Nephron progenitor cell (in vitro differentiated cells): ENCODE measurements around the gene TET3.

Source experiments
- DNase-seq: peaks from one replicate; pipeline ENCODE4 v3.0.0; 2021
- H3K27ac Mint-ChIP-seq: 2 replicates; pipeline ENCODE4 v1.8.0; 2021; ENCODE audit warnings: mild to moderate bottlenecking, moderate library complexity, mixed read lengths
- H3K27me3 Mint-ChIP-seq: 2 replicates; pipeline ENCODE4 v1.8.0; 2021; ENCODE audit warnings: mild to moderate bottlenecking, low read depth, mixed read lengths; ENCODE audit not compliant: poor library complexity
- H3K36me3 Mint-ChIP-seq: 2 replicates; pipeline ENCODE4 v1.8.0; 2021; ENCODE audit warnings: low read depth, mixed read lengths
- H3K4me1 Mint-ChIP-seq: 2 replicates; pipeline ENCODE4 v1.8.0; 2021; ENCODE audit warnings: mixed read lengths
- H3K4me3 Mint-ChIP-seq: 2 replicates; pipeline ENCODE4 v1.8.0; 2021; ENCODE audit warnings: mild to moderate bottlenecking, moderate library complexity, mixed read lengths
- H3K9me3 Mint-ChIP-seq: 2 replicates; pipeline ENCODE4 v1.8.0; 2021; ENCODE audit warnings: mild to moderate bottlenecking, moderate library complexity, mixed read lengths
- TF ChIP-seq, protein P1 (sequence below): fragments of 200-600 bp; sonication (generic); IDR thresholded peaks from 2 replicates; pipeline ENCODE4 v1.5.0; 2021; ENCODE audit warnings: antibody characterized with exemption

The TET3 gene

DNA sequence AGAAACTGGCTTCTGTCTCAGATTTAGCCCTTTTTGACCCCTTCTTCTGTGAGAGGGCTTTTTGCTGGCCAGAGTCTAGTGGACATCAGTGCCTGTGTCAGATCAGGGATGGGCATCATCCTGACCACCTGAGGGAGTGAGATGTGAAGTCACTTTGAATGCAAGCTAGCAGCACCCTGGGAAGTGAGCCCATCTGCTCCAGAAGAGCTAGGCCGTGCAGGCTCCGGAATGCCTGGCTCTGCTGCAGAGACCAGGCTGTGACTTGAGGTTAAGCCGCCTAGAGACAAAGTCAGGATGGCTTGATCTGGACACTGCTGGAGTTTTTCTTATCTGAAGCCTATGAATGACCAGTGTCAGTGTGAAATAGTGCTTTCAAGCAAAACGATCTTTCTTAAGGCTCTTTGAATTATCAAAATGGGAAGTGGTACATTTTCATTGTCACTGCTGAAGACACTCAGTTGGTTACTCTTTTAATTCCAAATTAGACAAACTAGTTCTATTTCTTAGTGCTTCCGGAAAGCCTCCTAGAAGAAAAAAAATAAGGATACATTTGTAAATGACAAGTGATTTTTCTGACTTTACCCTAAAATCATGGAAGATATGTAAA lies 37.2 kb upstream of the TET3 start:
- DNase-seq: no peak
- Mint-ChIP-seq H3K27ac (no peak overlapping the region), H3K27me3 (no peaks in the 10 kb centered on the region), H3K4me3 (no peak overlapping the region), H3K4me1 (no peaks in the 10 kb centered on the region), H3K36me3 (peaks cover 45% of the 10 kb centered on the region), H3K9me3 (no peaks in the 10 kb centered on the region)
- TF ChIP-seq, protein P1, sequence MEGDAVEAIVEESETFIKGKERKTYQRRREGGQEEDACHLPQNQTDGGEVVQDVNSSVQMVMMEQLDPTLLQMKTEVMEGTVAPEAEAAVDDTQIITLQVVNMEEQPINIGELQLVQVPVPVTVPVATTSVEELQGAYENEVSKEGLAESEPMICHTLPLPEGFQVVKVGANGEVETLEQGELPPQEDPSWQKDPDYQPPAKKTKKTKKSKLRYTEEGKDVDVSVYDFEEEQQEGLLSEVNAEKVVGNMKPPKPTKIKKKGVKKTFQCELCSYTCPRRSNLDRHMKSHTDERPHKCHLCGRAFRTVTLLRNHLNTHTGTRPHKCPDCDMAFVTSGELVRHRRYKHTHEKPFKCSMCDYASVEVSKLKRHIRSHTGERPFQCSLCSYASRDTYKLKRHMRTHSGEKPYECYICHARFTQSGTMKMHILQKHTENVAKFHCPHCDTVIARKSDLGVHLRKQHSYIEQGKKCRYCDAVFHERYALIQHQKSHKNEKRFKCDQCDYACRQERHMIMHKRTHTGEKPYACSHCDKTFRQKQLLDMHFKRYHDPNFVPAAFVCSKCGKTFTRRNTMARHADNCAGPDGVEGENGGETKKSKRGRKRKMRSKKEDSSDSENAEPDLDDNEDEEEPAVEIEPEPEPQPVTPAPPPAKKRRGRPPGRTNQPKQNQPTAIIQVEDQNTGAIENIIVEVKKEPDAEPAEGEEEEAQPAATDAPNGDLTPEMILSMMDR: no peak

DNA sequence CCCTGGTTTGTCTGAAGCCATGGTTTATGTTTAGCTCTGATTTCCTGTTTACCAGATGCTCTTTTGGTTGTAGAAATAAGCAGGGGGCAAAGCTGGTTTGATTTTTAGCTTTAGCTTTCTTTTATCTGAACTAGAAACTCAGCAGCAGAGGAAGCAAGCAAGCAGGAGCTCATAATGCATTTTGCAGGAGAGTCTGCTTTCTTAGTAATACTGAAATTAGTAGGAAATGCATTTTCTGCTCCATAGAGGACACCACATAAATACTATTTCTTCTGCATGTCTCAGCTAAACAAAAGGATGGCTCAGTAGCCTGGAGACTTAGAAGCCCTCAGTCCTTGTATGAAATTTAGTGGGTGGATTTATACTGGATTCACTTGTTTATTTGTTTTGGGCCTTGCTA lies 34.9 kb upstream of the TET3 start:
- H3K27ac Mint-ChIP-seq: no peak overlapping the region
- no peak overlapping the region for H3K4me3 Mint-ChIP-seq
- no peak for DNase-seq
- TF ChIP-seq, protein P1: no peak
- peaks cover 47% of the 10 kb centered on the region for H3K36me3 Mint-ChIP-seq
- no peaks in the 10 kb centered on the region for H3K9me3 Mint-ChIP-seq
- H3K27me3 Mint-ChIP-seq: no peaks in the 10 kb centered on the region
- no peaks in the 10 kb centered on the region for H3K4me1 Mint-ChIP-seq

DNA sequence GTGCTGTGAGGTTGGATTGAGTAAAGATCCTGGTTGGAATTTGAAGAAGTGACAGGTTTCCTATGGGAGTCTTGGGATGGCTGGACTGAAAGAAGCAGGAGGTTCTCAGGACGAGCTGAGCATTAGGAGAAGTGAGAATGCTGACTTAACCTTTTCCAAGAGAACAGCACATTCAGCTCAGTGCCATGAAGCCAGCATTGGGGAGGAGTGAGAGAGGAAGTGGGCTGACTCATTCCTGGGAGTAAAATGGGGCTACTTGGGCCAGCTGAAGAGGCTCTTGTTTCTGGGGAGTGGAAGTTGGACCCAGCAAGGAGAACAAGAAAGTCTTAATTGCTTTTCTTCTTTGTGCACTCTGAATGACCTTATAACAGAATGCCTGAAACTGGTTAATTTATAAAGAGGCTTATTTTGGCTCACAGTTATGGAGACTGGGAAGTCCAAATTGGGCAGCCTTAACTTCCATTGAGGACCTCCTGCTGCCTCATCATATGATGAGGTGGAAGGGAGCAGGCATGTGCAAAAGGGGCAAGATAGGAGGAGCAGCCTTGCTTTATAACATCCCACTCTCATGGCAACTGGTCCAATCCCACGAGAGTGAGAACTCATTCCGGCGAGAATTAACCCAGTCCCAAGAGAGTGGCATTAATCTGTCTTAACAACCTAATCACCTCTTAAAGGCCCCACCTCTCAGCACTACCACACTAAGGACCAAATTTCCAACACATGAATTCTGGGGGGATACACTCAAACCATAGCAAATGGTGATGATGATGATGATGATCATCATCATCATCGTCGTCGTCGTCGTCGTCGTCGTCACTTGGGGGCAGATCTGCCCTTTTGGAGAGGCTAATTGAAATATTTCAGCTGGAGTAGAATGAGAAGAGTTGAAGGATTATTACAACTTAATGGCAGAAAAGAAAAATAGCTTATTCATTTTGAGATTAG lies 31.9 kb upstream of the TET3 start:
- DNase-seq: no peak
- Mint-ChIP-seq H3K27me3 (no peaks in the 10 kb centered on the region), H3K4me1 (no peaks in the 10 kb centered on the region), H3K4me3 (no peak overlapping the region), H3K36me3 (peaks cover 74% of the 10 kb centered on the region), H3K9me3 (no peaks in the 10 kb centered on the region), H3K27ac (peak overlapping the region; percentile 15)
- TF ChIP-seq, protein P1: no peak

DNA sequence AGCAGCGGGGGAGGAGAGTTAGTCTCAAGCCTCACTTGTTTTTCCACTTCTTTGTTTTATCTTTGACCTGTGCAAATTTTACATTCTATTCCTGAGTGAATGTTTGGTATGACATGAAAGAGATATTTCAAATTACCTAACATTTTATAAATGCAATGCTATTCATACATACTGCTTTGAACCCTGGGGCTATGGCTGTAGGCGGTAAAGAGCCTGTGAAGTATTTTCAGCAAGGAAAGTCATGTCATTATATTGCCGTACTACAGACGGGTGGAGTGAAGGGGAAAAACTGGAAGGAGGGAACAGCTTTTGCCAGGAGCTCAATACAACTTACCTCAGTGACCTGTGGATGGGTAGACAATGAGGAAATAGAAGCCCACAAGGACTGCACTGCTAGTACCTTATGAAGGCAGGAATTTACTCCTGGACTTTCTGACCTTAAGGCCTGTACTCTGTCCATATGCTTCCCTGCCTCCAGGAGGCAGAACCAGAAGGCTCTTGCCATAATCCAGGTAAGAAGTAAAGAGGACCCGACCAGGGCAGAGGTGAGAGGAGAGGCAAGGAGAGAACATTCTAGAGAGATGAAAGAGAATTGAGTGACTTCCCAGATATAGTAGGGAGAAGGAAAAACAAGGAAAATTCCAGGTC lies 28.4 kb upstream of the TET3 start:
- Mint-ChIP-seq H3K4me3 (no peak overlapping the region), H3K36me3 (peaks cover 80% of the 10 kb centered on the region), H3K9me3 (no peaks in the 10 kb centered on the region), H3K27me3 (no peaks in the 10 kb centered on the region), H3K4me1 (no peaks in the 10 kb centered on the region), H3K27ac (peak overlapping the region; percentile 88)
- TF ChIP-seq, protein P1: no peak
- no peak for DNase-seq

DNA sequence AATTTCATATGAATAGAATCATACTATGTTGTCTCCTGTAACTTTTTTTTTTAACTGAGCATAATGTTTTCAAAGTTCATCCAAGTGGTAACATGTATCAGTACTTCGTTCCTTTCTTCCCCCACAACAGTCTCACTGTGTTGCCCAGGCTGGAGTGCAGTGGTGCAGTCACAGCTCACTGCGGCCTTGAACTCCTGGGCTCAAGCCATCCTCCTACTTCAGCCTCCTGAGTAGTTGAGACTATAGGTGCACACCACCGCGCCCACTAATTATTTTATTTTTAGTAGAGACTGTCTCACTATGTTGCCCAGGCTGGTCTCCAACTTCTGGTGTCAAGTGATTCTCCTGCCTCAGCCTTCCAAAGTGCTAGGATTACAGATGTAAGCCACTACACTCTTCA lies 23.4 kb upstream of the TET3 start:
- Mint-ChIP-seq H3K4me1 (no peaks in the 10 kb centered on the region), H3K9me3 (peaks cover 12% of the 10 kb centered on the region), H3K27ac (no peak overlapping the region), H3K4me3 (no peak overlapping the region), H3K36me3 (peaks cover 57% of the 10 kb centered on the region), H3K27me3 (peaks cover 2% of the 10 kb centered on the region)
- DNase-seq: no peak
- TF ChIP-seq, protein P1: no peak
